ENCODE results near the gene MAPK7. TPM values are rescaled to one million over a fixed set of nuclear protein-coding genes. Genes with fewer than 3 reads are reported as not detected.

Gene MAPK7
- total RNA-seq (2021) (40.0 and 55.8 TPM in 2 replicates), Bru-seq, nascent RNA (percentile 71 among the genes with signal in this experiment), BruChase-seq, experiment 1, labeled RNA remaining after a 2-hour chase (percentile 77 among the genes with signal in this experiment), BruChase-seq, experiment 2, labeled RNA remaining after a 6-hour chase (percentile 76 among the genes with signal in this experiment)
- long read RNA-seq, full-length matches to known transcripts: 89 of 140 reads
- long read RNA-seq, partial matches to known transcripts: 7 of 140 reads
- long read RNA-seq, other reads (novel, unspliced or antisense): 44 of 140 reads

DNA sequence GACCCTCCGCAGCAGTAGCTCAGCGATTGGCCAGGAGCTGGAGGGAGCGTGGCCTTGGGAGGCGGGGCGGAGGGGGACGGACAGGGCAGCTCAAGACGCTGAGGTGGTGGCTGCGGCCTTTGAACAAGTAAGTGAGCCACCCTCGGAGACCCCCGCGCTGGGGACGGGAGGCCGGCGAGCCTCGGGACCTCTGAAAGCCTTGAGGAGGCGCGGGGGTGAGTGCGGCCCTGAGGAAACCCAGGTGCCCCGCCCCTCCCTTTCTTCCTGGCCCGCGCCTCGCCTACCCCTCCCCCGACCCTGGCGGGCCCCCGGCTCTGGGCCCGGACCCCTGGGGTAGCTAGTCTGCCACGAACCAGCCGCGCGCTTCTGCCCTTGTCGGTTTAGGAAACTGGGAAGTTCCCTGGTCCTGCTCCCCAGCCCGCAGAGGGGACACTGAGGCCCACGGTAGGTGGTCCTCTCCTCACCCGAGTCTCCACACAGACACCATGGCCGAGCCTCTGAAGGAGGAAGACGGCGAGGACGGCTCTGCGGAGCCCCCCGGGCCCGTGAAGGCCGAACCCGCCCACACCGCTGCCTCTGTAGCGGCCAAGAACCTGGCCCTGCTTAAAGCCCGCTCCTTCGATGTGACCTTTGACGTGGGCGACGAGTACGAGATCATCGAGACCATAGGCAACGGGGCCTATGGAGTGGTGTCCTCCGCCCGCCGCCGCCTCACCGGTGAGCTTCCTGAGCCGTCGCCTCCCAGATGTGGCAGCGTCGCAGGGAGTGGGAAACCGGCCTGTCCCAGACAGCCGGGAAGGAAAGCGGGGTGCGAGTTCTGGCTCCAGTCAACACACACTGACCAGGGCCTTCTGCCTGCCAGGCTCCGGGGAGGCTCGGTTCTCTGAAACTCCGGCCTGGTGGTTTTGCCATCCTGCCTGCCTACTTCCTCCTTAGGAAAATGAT is at the start of gene MAPK7:
MAPK7 (plus strand) TSS at position 83 of the 945 bp plus-strand sequence; CDS start at position 486, 403 bp downstream.
- ChIA-PET POLR2A (ENCODE audit: low non-redundant PET) (interaction anchor here (1.7 kb wide), 1 partner anchor 8 kb away, joined by 8 read pairs; the partner anchor contains the start of gene MFAP4), CTCF (interaction anchor here (1.1 to 1.7 kb wide), 2 partner anchors 16 to 68 kb away, joined by 7 to 18 read pairs; partner anchors contain the start of gene B9D1)
- no TSS peak for BruUV-seq (replicated peaks)
- Histone ChIP-seq H3K27ac (ENCODE audit: low read depth, low read length, poor library complexity, severe bottlenecking) (peak within 1 kb of the TSS; percentile 94), H3K36me3 (ENCODE audit: insufficient read depth, low read length, poor library complexity, severe bottlenecking) (peaks cover 40% of the 10 kb centered on the region), H3K27me3 (replicated peaks; ENCODE audit: insufficient read depth, low read depth, low read length, poor library complexity) (no peaks in the 10 kb centered on the region), H3K4me1 (ENCODE audit: insufficient read depth, low read length, poor library complexity, severe bottlenecking) (peaks cover 7% of the 10 kb centered on the region), H3K4me3 (ENCODE audit: low read depth, low read length, poor library complexity, severe bottlenecking) (peak within 1 kb of the TSS; percentile 68), H3K9me3 (ENCODE audit: low read depth, low read length, poor library complexity, severe bottlenecking) (no peaks in the 10 kb centered on the region)
- DNase-seq (ENCODE audit: low spot score): no peak
- intact Hi-C loops (cut with micrococcal nuclease; ENCODE audit: unreplicated experiment): loop anchor here (5.0 kb wide), 1 partner anchor 69 kb away; no protein-coding TSS in a partner anchor
- TF ChIP-seq EZH2 (IDR thresholded peaks at IDR 0.05; ENCODE audit: borderline replicate concordance, low read depth, low read length, poor library complexity, severe bottlenecking): no peak
- TF ChIP-seq, protein P1, sequence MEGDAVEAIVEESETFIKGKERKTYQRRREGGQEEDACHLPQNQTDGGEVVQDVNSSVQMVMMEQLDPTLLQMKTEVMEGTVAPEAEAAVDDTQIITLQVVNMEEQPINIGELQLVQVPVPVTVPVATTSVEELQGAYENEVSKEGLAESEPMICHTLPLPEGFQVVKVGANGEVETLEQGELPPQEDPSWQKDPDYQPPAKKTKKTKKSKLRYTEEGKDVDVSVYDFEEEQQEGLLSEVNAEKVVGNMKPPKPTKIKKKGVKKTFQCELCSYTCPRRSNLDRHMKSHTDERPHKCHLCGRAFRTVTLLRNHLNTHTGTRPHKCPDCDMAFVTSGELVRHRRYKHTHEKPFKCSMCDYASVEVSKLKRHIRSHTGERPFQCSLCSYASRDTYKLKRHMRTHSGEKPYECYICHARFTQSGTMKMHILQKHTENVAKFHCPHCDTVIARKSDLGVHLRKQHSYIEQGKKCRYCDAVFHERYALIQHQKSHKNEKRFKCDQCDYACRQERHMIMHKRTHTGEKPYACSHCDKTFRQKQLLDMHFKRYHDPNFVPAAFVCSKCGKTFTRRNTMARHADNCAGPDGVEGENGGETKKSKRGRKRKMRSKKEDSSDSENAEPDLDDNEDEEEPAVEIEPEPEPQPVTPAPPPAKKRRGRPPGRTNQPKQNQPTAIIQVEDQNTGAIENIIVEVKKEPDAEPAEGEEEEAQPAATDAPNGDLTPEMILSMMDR (conservative IDR thresholded peaks at IDR 0.05; ENCODE audit: low read depth, low read length): no peak

DNA sequence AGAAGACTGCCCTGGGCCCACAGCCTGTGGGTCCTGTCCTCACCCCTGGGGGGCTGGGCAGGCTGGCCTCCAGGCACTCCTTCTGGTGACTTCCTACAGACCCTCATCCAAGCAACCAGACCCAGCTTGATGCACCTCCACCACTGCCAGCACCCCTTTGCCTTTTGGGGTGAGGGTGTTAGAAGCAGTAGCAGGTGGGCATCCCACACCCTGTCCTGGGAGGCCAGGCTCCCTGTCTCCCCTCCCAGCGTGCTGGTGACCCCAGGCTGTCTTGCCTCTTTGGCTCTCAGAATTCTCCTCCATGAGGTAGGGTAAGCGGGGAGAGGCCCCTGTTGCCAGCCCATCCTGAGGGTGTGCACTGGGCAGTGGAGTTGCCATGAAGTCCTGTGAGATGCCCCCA is 49.2 kb upstream of the MAPK7 start:
- H3K36me3 ChIP-seq (ENCODE audit: insufficient read depth, low read length, poor library complexity, severe bottlenecking): peaks cover 12% of the 10 kb centered on the region
- ChIA-PET POLR2A (ENCODE audit: low non-redundant PET) (no interaction called here), CTCF (no interaction called here)
- no peaks in the 10 kb centered on the region for H3K27me3 ChIP-seq (replicated peaks; ENCODE audit: insufficient read depth, low read depth, low read length, poor library complexity)
- TF ChIP-seq, protein P1 (conservative IDR thresholded peaks at IDR 0.05; ENCODE audit: low read depth, low read length): no peak
- TF ChIP-seq EZH2 (IDR thresholded peaks at IDR 0.05; ENCODE audit: borderline replicate concordance, low read depth, low read length, poor library complexity, severe bottlenecking): no peak
- H3K4me3 ChIP-seq (ENCODE audit: low read depth, low read length, poor library complexity, severe bottlenecking): no peak overlapping the region
- H3K4me1 ChIP-seq (ENCODE audit: insufficient read depth, low read length, poor library complexity, severe bottlenecking): no peaks in the 10 kb centered on the region
- H3K27ac ChIP-seq (ENCODE audit: low read depth, low read length, poor library complexity, severe bottlenecking): no peak overlapping the region
- BruUV-seq (replicated peaks): no TSS peak
- peaks cover 8% of the 10 kb centered on the region for H3K9me3 ChIP-seq (ENCODE audit: low read depth, low read length, poor library complexity, severe bottlenecking)
- no peak for DNase-seq (ENCODE audit: low spot score)
- intact Hi-C loops (cut with micrococcal nuclease; ENCODE audit: unreplicated experiment): no loop called here

DNA sequence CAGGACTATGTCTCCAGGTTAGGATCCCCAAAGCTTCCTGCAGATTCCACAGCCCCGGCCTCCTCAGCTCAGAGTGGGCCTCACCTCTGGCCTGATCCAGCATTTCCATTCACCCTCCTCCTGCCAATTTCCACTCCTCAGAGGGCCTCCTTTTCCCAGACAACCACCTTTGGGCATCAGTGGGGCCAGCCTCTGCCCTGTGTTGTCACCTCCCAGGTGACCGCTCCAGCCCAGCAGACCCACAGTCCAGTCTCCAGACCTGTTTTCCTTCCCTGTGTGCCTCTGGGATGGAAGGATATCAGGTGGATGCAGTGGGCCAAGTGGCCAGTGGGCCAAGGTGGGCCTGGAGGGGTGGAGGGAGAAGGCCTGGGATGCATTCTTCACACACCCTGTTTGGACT is 48.5 kb upstream of the MAPK7 start:
- H3K4me3 ChIP-seq (ENCODE audit: low read depth, low read length, poor library complexity, severe bottlenecking): no peak overlapping the region
- TF ChIP-seq, protein P1 (conservative IDR thresholded peaks at IDR 0.05; ENCODE audit: low read depth, low read length): no peak
- TF ChIP-seq EZH2 (IDR thresholded peaks at IDR 0.05; ENCODE audit: borderline replicate concordance, low read depth, low read length, poor library complexity, severe bottlenecking): no peak
- BruUV-seq (replicated peaks): no TSS peak
- DNase-seq (ENCODE audit: low spot score): no peak
- H3K27me3 ChIP-seq (replicated peaks; ENCODE audit: insufficient read depth, low read depth, low read length, poor library complexity): no peaks in the 10 kb centered on the region
- no peaks in the 10 kb centered on the region for H3K4me1 ChIP-seq (ENCODE audit: insufficient read depth, low read length, poor library complexity, severe bottlenecking)
- ChIA-PET POLR2A (ENCODE audit: low non-redundant PET) (no interaction called here), CTCF (no interaction called here)
- no peak overlapping the region for H3K27ac ChIP-seq (ENCODE audit: low read depth, low read length, poor library complexity, severe bottlenecking)
- H3K36me3 ChIP-seq (ENCODE audit: insufficient read depth, low read length, poor library complexity, severe bottlenecking): peaks cover 7% of the 10 kb centered on the region
- peaks cover 8% of the 10 kb centered on the region for H3K9me3 ChIP-seq (ENCODE audit: low read depth, low read length, poor library complexity, severe bottlenecking)
- intact Hi-C loops (cut with micrococcal nuclease; ENCODE audit: unreplicated experiment): no loop called here
